ENCODE results near the gene HBA2.

The HBA2 gene

DNA sequence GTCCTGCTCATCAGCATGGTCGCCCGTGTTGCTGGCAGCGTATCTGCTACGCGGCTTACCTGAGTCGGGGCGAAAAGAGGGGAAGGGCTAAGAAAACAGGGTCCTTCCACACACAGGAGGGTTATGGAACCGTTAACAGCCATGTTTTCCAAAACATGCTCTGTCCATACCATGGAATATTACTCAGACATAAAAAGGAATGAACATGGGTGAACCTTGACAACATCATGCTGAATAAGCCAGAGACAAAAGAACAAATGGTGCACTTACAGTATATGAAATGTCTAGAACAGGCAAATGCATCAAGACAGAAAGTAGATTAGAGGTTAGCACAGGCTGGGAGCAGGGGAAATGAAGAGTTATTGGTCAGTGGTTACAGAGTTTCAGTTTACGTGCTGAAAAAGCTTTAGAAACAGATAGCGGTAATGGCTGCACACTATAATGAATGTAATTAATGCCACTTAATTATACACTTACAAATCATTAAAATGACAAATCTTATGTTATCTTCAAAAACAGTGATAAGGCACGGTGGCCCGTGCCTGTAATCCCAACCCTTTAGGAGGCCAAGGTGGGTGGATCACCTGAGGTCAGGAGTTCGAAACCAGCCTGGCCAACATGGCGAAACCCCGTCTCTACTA, 42.0 kb upstream of the HBA2 start (continued):
- TF ChIP-seq, protein P1, sequence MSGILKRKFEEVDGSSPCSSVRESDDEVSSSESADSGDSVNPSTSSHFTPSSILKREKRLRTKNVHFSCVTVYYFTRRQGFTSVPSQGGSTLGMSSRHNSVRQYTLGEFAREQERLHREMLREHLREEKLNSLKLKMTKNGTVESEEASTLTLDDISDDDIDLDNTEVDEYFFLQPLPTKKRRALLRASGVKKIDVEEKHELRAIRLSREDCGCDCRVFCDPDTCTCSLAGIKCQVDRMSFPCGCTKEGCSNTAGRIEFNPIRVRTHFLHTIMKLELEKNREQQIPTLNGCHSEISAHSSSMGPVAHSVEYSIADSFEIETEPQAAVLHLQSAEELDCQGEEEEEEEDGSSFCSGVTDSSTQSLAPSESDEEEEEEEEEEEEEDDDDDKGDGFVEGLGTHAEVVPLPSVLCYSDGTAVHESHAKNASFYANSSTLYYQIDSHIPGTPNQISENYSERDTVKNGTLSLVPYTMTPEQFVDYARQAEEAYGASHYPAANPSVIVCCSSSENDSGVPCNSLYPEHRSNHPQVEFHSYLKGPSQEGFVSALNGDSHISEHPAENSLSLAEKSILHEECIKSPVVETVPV (CRISPR knock-in tag; IDR thresholded peaks at IDR 0.05) = no peak
- TF ChIP-seq SNAI2 (CRISPR knock-in tag; IDR thresholded peaks at IDR 0.05) = no peak
- TF ChIP-seq PPARA (CRISPR knock-in tag; IDR thresholded peaks at IDR 0.05; ENCODE audit: borderline replicate concordance) = no peak
- no peak for TF ChIP-seq TCF4 (CRISPR knock-in tag; IDR thresholded peaks at IDR 0.05; ENCODE audit: borderline replicate concordance)
- no peak for TF ChIP-seq GLIS3 (CRISPR knock-in tag; IDR thresholded peaks at IDR 0.05)
- no peak for TF ChIP-seq ZC3H10 (CRISPR knock-in tag; IDR thresholded peaks at IDR 0.05)
- TF ChIP-seq ZFP30 (CRISPR knock-in tag; IDR thresholded peaks at IDR 0.05) = no peak
- TF ChIP-seq BACH2 (CRISPR knock-in tag; IDR thresholded peaks at IDR 0.05; ENCODE audit: borderline replicate concordance) = no peak
- TF ChIP-seq, protein P2, sequence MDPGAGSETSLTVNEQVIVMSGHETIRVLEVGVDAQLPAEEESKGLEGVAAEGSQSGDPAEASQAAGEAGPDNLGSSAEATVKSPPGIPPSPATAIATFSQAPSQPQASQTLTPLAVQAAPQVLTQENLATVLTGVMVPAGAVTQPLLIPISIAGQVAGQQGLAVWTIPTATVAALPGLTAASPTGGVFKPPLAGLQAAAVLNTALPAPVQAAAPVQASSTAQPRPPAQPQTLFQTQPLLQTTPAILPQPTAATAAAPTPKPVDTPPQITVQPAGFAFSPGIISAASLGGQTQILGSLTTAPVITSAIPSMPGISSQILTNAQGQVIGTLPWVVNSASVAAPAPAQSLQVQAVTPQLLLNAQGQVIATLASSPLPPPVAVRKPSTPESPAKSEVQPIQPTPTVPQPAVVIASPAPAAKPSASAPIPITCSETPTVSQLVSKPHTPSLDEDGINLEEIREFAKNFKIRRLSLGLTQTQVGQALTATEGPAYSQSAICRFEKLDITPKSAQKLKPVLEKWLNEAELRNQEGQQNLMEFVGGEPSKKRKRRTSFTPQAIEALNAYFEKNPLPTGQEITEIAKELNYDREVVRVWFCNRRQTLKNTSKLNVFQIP (CRISPR knock-in tag; IDR thresholded peaks at IDR 0.05; ENCODE audit: borderline replicate concordance, low read depth) = no peak

DNA sequence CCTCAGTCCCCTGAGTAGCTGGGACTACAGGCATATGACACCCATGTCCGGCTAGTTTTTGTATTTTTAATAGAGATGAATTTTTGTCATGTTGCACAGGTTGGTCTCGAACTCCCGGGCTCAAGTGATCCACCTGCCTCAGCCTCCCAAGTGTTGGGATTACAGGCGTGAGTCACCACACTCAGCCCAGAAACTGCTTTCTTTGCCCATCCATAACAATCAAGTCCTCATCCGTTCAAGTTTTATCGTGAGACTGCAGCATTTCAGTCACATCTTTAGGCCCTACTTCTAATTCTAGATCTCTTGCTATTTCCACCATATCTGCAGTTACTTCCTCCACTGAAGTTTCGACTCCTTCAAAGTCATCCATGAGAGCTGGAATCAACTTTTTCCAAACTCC, 40.6 kb upstream of the HBA2 start:
- TF ChIP-seq, protein P1 (CRISPR knock-in tag; IDR thresholded peaks at IDR 0.05) = no peak
- TF ChIP-seq ZNF8 (CRISPR knock-in tag; IDR thresholded peaks at IDR 0.05) (no peak), ISL1 (CRISPR knock-in tag; IDR thresholded peaks at IDR 0.05) (no peak)
- no peak for ATAC-seq

DNA sequence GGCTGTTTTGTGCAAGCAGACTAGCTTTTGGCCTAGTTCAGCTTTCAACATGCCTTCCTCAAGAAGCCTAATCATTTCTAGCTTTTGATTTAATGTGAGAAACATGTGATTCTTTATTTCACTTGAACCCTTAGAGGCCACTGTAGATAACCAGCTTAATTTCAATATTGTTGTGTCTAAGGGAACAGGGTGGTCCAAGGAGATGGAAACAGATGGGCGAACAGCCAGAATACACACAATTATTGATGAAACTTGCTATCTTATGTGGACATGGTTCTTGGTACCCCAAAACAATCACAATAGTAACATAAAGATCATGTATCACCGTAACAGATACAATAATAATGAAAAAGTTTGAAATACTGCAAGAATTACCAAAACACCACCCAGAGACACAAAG, 39.0 kb upstream of the HBA2 start:
- TF ChIP-seq ZFP30 (CRISPR knock-in tag; IDR thresholded peaks at IDR 0.05) = no peak
- TF ChIP-seq, protein P1 (CRISPR knock-in tag; IDR thresholded peaks at IDR 0.05) = no peak
- TF ChIP-seq ZFP3 (CRISPR knock-in tag; IDR thresholded peaks at IDR 0.05) = no peak
- TF ChIP-seq OSR1 (CRISPR knock-in tag; IDR thresholded peaks at IDR 0.05) = no peak
- TF ChIP-seq CSDC2 (CRISPR knock-in tag; IDR thresholded peaks at IDR 0.05) = no peak
- TF ChIP-seq TCF4 (CRISPR knock-in tag; IDR thresholded peaks at IDR 0.05; ENCODE audit: borderline replicate concordance) = no peak
- TF ChIP-seq ZNF565 (CRISPR knock-in tag; conservative IDR thresholded peaks at IDR 0.05; ENCODE audit: low read depth) = no peak
- TF ChIP-seq, protein P3, sequence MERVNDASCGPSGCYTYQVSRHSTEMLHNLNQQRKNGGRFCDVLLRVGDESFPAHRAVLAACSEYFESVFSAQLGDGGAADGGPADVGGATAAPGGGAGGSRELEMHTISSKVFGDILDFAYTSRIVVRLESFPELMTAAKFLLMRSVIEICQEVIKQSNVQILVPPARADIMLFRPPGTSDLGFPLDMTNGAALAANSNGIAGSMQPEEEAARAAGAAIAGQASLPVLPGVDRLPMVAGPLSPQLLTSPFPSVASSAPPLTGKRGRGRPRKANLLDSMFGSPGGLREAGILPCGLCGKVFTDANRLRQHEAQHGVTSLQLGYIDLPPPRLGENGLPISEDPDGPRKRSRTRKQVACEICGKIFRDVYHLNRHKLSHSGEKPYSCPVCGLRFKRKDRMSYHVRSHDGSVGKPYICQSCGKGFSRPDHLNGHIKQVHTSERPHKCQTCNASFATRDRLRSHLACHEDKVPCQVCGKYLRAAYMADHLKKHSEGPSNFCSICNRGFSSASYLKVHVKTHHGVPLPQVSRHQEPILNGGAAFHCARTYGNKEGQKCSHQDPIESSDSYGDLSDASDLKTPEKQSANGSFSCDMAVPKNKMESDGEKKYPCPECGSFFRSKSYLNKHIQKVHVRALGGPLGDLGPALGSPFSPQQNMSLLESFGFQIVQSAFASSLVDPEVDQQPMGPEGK (CRISPR knock-in tag; IDR thresholded peaks at IDR 0.05; ENCODE audit: borderline replicate concordance) = no peak
- TF ChIP-seq GLIS3 (CRISPR knock-in tag; IDR thresholded peaks at IDR 0.05) = no peak
- no peak for TF ChIP-seq ZNF8 (CRISPR knock-in tag; IDR thresholded peaks at IDR 0.05)
- TF ChIP-seq ESRRG (CRISPR knock-in tag; IDR thresholded peaks at IDR 0.05) = no peak
- TF ChIP-seq ISL1 (CRISPR knock-in tag; IDR thresholded peaks at IDR 0.05) = no peak
- TF ChIP-seq, protein P4, sequence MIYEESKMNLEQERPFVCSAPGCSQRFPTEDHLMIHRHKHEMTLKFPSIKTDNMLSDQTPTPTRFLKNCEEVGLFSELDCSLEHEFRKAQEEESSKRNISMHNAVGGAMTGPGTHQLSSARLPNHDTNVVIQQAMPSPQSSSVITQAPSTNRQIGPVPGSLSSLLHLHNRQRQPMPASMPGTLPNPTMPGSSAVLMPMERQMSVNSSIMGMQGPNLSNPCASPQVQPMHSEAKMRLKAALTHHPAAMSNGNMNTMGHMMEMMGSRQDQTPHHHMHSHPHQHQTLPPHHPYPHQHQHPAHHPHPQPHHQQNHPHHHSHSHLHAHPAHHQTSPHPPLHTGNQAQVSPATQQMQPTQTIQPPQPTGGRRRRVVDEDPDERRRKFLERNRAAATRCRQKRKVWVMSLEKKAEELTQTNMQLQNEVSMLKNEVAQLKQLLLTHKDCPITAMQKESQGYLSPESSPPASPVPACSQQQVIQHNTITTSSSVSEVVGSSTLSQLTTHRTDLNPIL (CRISPR knock-in tag; IDR thresholded peaks at IDR 0.05; ENCODE audit: low read depth) = no peak
- no peak for TF ChIP-seq TOX (CRISPR knock-in tag; IDR thresholded peaks at IDR 0.05; ENCODE audit: borderline replicate concordance)
- no peak for TF ChIP-seq PPARA (CRISPR knock-in tag; IDR thresholded peaks at IDR 0.05; ENCODE audit: borderline replicate concordance)
- TF ChIP-seq RARB (CRISPR knock-in tag; IDR thresholded peaks at IDR 0.05) = no peak
- no peak for ATAC-seq

Data from SK-N-SH treated with all-trans-retinoic acid at 6 μM for 48 hours (cell line).